Stimulated activated CD4-positive, alpha-beta T cell treated with anti-CD3 and anti-CD28 coated beads, Interleukin-4, amount 100 ng/mL, for 24 hours (primary cell): Measurements from ENCODE around the gene ASCL5.

Source experiments
- DNase-seq: peaks from one replicate; pipeline ENCODE4 v3.0.0-alpha.2; 2020

The ASCL5 gene

DNA sequence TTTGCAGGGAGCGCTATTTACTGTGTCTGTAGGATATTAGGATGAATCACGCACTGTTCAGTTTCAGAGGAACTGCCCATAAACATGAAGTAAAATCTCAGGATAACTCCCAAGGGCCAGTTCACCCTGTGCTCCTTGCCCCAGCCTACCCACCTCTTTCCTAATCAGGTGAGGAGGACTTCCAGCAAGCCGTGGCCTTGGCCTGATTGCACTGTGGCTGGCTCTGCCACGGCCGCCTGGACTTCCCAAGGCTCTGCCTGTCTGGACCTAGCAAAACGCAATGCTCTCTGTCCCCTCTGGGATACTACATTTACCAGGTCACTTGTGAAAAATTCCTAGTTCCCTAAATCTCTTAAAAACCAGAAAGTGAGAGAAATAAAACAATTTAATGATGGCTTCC is 7.4 kb upstream of the ASCL5 start:
- DNase-seq = no peak

DNA sequence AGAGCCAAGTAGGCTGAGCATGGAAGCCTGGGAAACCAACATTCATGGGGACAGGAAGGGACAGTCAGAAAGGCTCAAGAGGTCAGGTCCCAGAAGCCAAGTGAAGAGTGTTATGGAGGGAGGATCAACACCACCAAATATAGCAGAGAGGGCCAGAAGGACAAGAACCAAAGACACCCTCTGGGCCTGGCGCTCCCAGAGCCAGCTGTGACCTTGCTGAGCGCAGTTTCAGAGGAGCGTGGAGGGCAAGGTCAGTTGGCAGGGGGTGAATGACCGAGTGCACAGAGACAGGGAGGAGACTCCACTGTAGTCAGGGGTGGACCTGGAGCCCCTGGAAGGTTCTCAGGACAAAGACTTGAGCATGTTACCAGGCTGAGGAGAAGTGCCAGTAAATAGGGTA is 4.4 kb upstream of the ASCL5 start:
- no peak for DNase-seq

DNA sequence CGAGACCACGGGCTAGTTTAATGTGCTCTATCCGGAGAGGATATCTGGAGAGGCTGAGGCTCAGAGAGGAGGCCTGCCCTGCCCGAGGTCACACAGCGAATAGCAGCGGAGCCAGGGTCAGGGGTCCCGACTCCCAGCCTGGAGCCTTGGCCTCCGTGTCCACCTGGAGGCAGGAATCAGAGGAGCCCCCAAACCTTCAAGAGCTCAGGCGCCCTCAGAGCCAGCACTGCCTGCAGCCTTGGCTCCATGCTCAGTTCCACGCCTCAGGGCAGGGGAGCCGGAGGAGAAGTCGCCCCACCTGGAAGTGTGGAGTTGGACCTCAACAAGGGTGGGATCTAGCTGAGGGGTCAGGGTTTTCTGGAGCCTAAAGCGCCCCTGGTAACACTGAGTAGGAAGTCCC is 2.0 kb upstream of the ASCL5 start:
- no peak for DNase-seq

DNA sequence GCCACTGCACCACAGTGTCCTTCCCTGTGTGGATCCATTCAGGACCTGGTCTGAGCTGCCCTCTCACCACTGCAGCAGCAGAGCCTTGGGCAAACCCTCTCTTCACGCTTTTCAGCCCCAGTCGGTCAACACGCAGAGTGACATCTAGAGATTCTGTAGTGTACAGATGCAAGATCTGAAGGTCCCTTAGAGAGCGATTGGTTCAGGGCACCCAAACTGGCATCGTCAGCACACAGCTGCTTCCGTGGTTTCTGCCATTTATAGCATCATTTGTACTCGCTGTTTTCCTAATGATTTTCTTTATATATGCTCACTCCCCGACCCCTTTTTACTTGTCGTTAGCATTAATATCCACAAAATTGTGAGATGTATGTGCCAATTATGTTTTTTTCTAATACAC is 1.5 kb upstream of the ASCL5 start:
- no peak for DNase-seq

DNA sequence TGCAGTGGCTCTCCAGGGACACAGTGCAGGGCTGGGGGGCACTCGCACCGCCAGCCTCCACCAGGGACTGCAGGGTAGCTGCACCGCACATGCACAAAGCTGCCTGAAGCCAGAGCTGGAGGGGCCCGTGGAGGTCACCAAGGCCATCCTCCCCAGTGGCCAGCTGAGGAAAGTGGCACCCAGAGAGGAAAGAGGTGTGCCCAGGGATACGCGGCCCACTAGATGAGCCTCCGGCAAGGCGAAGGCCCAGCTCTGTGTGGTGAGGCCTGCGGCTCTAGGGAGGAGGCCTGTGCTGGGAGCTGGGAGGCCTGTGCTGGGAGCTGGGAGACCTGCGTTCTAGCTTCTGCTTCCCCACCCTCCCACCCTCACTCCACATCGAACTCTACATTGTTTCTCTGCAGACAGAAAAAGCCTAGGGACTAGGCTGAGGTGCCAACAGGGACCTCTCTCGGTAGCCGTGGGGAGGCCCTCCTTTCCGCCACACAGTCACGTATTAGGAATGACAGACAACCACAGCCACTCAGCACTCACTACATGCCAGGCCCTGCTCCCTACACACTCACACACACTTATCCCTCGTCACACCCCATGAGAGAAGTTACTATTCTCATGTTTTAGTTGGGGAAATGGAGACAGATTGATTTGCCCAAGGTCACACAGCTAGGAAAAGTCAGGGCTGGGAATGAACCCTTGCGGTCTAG is 921 bp upstream of the ASCL5 start:
- DNase-seq = no peak

DNA sequence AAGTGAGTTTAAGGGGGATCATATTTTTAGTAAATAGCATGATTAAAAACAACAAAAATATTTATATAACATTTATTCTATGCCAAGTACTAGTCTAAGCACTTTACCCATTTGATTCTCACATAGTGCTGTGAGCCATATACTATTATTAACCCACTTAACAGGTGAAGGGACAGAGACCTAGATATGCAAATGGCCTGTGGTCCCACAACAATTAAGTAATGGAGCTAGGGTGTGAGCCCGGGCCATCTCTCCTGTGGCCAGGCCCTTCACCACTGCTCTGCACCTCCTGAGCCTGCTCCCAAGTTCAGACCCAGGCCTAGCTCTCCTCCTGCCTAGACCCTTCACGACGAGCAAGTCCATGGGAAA is 537 bp downstream of the ASCL5 start:
- no peak for DNase-seq

DNA sequence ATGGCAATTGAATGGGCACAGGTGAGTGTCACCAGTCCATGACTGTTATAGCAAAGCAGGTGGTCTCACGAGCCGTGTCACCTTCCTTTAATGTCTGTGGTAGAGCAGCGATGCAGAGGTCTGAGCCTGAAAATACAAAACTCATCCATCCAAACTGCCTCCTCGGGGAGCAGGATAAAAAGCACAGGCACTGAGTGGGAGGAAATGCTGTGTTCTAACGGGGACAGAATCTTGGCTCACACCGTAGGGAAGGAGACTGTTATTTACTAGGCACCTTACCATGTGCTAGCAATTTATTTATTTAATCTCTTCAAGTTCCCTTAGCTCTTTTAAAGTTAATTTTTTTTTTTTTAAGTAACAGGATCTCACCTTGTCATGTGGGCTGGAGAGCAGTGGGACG is 1.2 kb downstream of the ASCL5 start:
- DNase-seq = no peak

DNA sequence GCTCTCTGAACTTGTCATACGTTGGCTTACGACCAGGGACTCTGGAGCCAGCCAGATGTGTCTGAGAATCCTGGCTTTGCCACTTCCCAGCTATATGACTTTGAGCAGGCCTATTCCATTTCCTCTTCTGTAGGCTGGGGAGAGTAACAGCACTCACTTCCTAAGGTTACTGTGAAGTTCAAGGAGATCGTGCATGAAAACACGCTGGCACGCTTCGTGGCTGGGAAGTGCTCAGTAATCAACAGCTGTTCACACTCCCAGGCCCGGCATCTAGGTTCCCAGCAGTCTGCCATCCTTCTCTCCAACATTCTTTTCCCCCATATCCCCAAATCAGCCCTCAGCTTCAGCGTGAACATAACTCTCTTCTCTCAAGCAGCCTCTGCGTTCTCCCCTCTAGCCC is 2.0 kb downstream of the ASCL5 start:
- DNase-seq = no peak

DNA sequence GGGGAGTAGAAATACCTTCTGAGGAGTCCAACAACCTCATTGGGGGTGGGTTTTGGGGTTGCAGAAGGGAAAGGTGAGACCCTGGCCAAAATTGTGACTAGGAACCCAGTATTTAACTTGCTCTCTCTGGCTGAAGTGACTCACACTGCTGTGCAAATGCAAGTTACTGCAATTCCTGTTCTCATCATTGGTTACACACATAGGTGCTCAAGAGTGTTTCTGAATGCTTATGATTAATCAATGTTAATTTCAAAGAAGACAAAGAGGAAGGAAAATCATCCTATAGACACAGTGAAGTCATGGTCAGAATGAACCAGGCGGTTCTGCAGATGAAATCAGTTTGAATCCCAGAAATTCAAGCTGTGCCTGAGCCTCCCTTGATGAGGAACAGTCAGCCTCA is 3.1 kb downstream of the ASCL5 start:
- no peak for DNase-seq

DNA sequence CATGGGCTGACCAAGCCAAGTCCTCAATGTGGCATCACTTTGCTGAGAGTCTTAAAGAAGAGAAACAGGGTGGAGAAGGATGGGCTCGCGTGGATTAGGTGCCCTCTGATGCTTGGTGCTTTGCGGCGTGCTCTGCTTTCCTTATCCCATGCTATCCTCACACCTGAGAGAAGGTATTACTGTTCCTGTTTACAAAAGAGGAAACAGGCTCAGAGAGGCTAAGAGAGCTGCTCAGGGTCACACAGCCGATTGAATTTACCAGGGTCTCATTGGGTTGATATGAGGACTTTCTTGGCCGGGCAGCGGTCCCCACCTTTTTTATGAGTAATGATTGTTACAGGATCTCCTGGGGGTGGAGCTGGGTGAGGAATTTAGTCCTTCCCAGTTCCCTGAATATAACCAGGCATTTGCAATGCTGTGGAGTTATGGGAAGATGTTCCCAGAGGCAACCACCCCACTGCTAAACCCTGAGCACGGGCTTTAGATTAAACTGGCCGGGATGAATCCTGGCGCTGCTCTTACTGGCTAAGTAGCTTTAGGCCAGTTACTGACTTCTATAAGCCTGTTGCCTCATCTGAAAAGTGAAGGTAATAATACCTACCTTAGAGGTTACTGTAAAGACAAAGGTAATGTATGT is 4.5 kb downstream of the ASCL5 start:
- no peak for DNase-seq

DNA sequence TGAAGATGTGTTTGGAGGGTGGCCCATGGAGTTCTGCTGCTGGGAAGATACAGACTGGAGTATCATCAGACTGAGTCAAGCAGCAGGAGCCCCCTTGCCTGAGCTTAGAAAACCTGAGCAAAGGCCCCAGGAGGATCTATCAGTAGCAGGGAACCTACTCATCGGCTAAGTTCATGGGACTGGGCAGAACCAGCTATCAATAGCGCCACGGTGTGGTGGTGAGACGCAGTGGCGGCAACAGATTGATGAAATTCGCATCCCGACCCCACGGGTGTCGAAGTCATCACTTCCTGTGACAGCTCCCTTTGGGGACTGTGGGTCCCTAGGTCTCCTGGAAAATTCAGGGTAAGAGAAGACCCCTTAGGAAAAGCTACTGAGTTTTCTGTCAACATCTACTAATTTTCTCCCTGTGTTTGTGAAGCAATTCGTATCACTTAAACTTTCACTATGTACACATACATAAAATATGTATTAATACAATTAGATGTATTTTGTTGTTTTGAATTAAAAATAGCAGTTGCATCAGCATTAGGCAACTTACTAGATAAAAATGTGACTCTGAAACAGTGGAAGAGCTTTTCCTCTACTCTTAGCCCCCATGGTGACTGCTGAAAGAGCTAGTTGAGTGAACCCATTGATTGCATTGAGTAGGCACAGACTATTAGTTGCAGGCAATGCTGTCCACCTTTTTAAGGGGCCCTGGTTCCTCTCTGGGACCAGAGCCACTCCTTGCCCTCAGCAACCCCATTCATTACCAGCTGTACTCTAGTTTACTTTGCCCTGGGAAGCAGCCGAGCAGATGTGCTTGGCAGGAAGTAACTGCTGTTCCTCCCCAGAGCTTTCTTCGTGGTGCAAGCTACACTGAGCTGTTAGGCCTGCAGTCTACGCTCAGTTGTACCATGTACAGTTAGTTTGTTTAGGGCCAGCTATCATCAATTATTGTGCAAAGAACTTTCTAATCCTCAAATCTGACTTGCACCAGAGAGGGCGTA is 7.5 kb downstream of the ASCL5 start:
- peak; percentile 54 for DNase-seq

DNA sequence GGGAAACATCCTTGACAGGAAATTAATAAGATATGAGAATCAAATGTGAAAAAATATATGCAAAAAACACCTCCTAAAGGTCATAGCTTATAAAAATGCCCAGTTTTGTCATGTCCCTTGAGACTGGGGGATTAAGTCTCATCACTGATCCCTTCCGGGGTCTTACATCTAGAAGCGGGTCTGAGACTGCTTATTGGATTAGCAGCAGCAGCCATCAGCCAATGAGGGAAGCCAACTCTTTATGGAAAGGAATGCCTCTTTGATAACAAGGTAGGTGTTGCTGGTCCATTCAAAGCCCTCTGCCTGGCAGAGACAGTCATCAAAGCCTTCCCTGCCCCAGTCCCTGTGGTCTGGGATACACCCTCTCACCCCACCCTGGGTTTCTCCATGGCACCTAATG is 10.9 kb downstream of the ASCL5 start:
- DNase-seq = no peak

DNA sequence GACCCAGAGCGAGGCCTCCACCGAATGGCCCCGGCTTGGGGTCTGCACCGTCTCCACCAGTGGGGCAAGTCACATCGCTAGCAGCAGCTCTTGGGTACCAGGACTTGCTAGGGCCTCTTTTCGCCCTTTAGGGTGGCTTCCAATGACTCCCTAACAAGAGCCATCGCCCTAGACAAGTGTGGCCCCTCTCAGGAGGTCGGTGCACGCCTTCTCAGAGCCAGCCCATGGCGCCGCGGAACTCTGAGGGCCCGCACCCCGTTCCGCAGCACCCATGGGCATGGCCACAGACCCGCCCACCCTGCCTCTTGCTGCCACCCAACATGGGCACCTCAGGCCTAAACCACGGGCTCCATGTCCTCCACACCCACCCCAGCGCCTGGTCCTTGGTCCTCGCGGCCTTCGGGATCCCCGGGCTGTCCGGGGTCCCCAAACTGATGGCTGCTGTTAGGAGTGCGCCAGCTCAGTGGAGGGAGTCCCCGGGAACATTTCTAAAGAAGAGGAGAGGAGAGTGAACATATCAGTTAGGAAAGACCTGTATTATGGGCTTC is 11.5 kb downstream of the ASCL5 start:
- DNase-seq = no peak

DNA sequence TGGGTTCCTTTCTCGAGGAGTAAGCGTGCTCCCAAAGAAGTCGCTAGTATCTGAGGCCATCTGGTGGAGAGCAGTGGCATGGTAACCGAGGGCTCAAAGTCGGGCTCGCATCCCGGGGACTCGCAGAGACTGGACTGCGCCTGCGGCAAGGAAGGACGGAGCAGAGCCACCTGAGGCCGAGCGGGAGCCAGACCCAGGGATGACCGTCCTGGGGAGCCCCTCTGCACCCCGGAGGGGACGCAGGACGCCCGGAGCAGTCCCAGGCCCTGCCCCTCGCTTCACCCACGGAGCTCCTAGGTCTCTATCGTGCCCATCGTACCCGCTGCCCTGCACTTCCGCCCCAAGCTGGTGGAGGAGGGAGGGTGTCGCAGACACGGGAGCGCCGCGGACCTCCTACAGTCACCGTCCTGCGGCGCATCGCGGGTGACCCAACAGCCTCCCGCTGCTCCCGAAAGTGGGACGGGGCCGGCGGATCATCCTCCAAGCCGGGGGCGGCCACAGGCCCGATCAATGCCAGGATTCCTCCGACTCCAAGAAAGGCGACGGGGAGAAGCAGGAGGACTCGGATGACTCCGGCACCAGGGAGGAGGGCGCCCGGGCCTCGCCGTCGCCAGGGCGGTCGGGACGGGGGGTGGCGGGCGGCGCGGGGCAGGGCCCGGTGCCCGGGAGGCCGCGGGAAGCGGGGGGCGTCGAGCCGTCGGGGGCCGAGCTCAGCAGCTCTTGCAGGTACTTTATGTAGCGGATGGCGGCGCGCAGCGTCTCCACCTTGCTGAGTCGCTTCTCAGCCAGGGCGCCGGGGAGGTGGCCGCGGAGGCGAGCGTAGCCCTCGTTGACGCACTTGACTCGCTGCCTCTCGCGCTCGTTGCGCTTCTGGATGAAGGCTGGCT is 12.5 kb downstream of the ASCL5 start:
- peak; percentile 79 for DNase-seq

DNA sequence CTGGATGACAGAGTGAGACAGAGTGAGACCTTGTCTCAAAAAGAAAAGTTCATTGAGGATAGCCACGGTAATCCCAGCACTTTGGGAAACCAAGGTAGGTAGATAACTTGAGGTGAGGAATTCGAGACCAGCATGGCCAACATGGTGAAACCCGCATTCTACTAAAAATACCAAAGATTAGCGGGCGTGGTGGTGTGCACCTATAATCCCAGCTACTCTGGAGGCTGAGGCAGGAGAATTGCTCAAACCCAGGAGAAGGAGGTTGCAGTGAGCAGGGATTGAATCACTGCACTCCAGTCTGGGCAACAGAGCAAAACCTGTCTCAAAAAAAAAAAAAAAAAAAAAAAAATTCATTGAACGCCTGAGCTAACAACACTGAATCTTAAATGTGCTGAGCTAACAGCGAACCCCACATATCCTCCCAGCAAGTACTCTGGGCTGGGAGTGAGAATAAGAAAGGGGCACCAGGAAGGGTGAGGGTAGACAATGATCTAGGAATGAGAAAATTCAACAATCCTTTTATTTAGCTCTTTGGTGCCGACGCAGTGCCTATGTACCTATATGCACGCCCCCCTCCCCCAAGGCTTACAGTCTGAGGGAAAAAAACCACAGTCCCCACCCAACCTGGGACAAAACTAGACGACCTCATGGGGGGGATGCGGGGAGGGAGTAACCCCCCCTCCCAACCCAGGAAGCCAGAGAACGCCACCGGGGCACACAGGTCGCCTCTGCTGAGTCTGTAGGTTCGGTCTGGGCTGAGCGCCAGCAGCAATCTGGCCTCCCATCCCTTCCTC is 13.3 kb downstream of the ASCL5 start:
- DNase-seq = no peak

DNA sequence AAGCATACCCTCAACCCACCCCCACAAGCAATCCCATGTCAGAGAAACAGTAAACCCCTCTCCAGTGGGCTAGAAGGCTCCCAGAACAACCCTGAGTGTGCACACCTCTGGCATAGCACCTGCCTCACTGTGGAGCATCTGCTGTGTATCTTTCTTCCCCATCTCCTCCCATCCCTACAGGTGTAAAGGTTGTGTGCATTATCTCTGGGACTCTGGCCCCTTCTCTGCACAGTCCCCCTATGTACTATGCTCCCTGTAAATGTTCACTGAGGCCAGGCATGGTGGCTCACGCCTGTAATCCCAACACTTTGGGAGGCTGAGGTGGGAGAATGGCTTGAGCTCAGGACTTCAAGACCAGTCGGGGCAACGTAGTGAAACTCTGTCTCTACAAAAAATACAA is 14.1 kb downstream of the ASCL5 start:
- DNase-seq = no peak

DNA sequence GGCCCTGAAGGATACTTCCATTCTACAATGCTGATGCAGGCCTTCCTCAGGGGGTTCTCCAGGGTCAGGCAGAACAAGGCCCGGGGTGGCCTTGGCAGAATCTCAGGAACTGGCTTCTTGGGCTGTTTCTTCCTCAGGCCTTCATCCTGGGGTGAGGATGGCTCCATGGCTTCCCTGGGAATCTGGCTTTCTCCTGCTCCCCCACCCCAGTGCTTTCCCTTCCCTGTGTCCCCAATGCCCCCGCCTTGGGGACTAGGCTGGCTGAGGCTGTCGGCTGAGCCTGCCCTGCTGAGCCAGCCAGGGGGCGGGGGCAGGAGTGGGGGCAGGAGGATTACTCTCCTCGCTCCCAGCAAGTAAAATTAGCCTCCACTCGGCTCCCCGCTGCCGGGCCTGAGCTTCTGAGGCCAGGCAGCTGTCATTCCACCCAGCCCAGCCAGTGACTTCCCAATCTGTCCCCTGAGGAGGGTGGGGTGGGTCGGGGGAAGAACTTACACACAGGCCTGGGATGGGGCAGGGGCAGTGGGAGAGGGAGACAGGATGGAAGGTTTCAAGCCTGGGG is 14.7 kb downstream of the ASCL5 start, which contains the start of gene CACNA1S:
Gene CACNA1S (minus strand): TSS at position 254 of the 559 bp plus-strand sequence. CDS start 87 bp downstream, at position 167.
- DNase-seq = no peak

DNA sequence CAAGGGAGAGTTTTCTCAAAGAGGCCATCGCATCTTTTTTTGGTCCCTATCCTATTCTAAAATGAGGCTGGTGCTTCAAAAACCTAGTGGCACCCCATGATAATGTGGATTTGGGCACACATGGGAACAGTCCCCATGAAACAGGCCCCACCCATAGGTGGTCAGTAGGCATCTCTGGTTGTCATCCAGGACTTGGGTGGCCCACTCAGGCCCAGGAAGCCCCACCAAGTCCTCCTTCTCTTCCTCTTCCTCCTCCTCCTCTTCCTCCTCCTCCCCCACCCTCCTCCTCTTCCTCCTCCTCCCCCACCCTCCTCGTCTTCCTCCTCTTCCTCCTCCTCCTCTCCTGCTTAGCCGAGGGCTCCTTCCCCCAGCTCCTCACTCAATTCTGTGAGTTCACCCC is 15.3 kb downstream of the ASCL5 start:
- DNase-seq = no peak

DNA sequence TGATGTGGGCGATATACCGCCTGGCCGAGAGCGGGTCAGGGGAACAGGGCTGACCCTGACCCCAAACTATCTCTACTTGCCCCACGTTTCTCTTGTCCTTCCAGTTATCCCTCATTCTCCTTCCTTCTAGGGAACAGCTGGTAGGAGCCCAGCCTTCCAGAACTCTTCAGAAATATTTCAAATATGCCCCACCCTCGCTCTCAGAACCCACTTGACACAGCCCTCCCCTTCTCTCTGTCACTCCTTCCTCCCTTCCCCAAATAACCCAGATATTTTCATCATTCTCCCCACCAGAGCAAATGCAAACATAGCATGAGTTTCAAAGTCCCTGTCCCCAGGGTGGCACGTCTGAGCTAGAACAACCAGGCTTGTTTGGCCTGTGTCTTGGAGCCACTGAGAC is 15.8 kb downstream of the ASCL5 start:
- DNase-seq = no peak

DNA sequence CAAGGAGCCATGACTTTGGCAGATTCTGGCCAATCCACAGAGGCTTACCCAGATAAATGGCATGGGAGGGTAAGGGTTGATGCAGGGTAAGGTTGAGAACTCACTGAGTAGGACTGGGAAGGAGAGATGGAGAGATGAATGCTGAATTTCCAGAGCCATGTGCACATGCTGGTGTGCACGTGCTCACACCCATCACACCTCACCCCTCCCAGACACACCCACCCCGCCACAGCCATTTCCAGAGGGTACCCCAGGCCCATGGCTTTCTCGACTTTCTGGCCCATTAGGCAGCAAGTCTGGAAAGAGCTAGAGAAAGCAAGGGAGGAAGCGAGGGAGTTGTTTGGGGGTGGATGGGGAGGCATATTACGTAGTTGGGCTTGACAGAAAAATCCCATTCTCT is 16.4 kb downstream of the ASCL5 start:
- no peak for DNase-seq

DNA sequence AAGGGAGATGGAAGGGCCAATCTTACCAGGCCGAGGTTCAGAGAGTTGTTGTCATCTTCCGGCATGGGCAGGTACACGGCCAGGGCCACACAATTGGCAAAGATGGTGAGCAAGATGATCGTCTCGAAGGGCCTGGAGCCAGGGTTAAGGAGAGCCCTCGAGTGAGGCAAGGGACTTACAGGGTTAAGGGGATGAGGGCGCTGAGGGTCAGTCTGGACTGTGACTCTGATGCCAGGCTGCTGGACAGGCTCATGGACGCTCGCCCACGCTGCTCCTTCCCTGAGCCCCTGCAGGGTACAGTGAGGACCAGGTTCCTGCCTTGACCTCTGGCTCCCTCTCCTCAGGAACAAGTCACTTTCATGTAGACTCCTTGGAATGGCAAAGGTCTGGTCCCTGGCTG is 16.8 kb downstream of the ASCL5 start:
- DNase-seq = no peak
